ENCODE results near the gene HOXA7.

Gene HOXA7

DNA sequence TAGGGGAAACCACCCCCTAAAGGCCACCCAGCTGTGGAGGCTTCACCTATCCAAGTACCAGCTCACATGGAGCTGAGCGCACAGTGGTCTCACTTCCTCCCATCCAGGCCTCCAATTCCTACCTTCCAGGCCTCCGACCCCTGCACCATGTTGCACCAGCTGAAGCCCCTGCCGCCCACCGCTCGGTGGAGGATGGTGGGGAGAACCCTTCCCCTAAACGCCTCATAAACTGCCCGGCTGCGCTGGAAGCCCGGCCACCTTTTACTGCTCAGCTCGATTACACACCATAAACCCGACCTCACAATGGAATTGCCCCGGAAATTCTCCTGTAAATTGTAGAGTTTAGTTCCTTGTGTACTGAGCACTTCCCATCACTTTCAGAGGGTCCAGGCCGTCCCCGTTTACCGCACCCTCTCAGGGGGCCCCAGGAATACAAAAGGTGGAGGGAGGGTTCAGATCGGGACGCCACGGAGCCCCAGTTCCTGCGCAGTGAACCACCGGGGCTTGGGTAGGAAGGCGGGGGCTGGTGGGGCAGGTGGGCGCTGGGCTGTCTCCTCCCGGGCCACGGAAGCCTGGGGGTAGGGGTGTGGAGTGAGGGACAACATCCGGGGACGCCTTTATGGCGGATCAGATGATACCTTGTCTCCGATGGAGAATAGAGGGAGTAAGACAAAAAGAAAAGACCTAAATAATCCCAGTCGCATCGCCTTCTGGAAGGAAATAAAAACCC, 1.4 kb upstream of the HOXA7 start:
- DNase-seq: no peak

DNA sequence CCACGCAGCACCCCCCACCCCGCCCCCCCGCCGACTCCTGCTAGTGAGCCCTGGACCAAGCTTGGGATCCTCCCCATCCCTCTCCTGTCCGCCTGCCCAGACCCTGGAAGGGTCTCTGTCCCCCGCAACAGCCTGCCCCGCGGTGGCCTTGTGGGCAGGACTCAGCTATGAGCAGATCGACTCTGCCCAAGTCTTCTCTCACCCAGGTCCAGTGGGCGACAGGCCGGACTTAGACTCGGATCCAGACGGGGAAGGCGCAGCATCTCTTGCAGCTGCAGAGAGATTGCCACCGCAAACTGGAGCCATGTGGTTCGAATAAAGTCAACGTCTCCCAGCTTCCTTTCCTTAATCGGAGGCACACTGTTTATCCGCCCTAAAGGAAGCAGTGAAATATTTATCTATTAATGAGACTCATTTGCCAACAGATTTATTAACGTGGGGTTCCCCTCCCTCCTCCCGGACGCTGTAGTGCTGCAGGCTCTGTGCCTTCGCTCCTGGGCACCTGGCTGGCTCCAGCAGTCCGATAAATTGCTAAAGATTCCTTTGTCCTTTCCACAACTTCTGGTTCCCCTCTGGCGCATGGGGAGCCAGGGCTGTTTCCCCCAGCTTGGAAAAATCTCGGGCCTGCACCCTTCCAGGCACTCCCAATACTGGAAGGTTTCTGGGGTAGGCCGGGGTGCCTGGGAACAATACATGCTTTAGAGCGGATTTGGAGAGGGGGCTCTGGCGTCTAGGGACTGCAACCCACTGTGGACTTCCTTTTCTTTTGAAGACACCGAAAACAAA, 634 bp upstream of the HOXA7 start:
- no peak for DNase-seq

DNA sequence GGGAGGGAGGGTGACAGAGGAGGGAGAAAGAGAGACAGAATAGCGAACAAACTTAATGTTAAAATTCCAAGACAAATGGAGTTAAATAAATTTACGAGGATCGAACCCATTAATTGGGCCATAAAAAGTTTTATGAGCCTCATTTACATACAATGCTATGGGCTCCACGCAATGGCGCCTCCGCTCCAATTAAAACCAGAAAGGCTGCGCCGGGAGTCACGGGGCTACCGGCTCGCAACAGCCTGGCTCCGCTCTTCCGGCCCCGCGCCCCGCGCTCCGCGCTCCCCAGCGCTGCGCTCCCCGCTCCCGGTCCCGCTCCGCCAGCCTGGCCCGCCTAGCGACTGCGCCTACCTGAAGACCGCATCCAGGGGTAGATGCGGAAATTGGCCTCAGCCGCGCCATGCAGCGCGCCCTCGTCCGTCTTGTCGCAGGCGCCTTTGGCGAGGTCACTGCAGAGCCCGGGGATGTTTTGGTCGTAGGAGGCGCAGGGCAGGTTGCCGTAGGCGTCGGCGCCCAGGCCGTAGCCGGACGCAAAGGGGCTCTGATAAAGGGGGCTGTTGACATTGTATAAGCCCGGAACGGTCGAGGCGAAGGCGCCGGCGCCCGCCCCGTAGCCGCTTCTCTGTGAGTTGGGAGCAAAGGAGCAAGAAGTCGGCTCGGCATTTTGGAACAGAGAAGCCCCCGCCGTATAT, 513 bp downstream of the HOXA7 start:
- no peak for DNase-seq

DNA sequence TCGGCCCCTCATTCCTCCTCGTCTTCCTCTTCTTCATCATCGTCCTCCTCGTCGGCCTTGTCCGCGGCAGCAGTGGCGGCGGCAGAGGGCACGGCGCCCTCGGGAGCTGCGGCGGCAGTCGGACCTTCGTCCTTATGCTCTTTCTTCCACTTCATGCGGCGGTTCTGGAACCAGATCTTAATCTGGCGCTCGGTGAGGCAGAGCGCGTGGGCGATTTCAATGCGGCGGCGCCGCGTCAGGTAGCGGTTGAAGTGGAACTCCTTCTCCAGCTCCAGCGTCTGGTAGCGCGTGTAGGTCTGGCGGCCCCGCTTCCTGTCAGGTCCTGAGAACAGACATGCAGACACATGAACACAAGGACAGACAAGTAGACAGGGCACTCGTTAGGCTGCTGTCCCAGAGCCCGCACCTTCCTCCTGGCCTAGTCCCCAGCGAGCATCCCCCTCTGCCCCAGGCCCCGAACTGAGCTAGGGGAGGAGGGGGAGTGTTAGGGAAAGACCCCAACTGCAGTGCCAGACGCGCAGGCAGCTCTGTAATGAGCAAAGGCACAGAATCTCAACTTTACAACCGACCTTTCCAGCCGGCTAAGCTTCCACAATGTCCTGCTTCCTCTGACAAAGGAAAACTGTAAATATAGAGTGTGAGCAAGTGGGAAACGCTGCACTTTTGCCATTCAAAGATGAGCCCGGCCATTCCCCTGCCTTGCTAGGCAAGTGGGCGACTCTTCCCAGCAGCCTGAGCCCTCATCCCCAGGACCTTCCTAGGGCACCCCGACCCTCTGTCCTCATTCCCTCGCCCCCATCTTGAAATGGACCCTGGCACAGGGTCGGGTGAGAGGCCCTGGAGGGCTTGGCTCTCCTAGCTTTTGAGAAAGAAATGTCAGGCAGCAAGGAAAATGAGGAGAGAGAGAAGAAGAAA, 1.3 kb downstream of the HOXA7 start:
- no peak for DNase-seq

DNA sequence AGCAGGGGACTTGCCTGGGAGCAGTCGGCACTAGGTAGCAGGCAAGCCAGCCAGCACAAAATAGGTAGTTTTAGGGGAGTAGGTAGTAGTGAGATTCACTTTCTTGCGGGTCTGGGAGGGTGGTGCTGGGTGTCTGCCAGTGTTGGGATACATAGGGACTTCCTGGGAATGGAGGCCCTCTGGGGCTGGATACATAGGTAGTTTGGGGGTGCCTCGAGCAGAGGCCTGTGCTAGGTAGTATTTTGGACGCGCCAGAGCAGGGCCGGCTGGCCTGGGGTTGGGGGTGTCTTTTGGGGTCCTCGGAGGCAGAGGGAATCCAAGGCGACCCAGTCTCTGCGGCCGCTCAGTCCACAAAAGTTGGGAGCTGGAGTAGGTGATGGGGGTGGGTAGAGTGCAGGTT, 2.1 kb downstream of the HOXA7 start:
- DNase-seq: no peak

DNA sequence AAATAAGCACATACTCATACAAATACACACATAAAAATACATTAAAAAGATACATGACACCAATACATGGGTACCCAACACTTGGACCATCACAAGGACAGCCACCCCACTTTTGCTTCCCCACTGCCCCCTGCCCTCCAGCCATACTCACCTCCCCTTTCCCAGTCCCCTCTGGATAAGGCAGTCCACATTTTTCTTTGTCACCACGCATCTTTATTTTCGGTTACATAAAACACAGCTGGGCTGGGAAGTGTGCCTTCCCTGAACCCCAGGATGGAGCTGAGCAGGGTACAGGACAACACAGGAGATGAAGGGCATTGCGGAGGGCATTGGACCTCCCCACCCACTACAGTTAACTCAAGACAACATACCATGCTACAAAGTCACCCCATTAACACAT, 2.9 kb downstream of the HOXA7 start:
- DNase-seq: no peak

DNA sequence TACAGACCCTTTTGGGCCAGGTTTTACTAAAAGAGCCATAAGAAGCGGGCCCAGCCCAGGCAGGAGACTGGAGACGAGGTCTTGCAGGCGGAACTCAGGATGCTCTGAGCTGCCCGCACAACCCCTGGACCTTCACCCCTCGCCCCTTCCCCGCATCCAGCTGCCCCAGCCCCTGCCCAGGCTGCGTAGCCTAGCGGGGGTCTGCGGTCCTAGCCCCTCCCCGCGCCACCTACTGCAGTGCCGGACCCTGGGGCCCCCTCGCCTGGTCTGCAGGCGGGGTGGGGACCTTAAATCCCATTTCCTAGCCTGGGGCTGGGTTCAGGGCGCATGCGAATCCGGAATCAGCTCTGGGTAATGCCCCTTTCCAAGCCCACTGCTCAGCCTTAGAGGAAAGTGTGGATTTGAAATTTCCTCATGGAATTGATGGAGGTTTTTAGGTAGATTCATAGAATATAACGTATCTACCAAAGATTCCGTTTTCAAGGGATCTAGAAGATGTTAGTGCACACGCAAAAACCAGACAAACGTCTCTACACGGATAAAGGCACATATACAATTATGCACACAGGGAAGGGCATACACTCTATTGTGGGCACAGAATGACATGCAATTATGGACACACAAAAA, 3.5 kb downstream of the HOXA7 start:
- no peak for DNase-seq

DNA sequence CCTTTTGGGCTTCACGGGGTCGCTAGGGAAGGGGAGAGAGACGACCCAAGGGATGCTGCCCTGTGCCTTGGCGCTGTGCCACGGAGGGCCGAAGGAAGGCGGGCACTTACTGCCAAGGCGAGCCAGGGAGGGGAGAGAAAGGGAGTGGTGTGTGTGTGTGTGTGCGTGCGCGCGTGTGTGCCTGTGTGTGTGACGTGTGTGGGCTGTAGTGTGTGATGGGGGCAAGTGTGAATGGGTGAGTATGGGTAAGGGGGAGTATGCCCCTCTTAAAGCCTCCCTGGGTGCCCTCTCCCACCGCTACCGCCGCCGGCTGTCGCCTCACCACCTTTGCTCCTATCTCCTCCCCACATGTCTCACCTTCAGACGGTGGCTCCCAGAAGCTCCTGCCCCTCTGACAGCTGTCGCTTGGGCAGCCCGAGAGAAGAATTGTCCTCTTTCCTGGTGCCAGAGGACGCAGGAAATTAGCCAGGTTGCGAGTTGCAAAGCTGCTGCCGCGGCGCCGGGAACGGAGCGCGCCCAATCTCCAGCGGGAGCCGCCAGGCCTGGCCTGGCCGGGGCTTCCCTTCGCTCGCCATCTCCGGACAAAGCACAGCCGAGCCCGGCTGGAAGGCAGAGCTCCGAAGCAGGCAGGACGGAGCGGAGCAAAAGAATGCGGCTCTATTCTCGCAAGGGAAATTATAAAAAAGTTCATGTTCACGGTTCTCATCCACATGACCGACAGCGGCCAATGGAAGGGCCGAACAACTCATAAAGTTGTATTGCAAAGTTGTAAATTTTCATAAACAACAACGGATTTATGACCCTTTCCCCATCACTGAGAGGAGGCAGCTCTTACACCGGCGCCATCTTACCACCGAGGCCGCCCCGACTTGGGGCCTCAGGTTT, 4.3 kb downstream of the HOXA7 start, which contains the start of gene HOXA3:
Gene HOXA3 (minus strand): TSS at position 653 of the 885 bp plus-strand sequence. CDS start 41,943 bp downstream, outside the sequence.
- DNase-seq: no peak

DNA sequence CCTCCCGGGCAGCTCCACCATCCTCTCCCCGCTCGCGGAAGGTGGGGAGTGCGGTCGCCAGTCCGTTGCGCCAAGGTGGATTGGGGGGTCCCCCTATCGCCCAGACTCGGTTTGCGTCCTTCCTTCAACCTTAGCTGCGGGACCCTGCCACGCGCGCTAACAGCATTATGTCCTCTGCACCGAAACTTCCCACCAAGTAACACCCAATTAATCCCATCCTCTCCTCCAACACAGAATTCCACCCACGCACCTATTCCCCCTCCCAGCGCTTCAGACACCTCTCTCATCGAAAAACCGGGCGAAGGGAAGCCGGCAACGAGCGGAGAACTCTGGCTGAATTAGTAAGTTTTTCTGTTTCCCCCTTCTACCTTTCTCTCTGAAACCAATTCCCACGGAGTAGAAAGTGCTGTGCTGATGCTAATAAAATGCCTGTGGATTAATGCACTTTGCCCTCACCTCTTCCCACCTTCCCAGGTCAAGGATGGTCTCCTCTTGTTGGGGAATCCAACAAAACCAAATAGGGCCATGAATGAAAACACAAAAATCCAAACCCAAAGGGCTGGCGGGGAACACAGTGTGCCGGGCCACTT, 5.0 kb downstream of the HOXA7 start:
- DNase-seq: no peak

DNA sequence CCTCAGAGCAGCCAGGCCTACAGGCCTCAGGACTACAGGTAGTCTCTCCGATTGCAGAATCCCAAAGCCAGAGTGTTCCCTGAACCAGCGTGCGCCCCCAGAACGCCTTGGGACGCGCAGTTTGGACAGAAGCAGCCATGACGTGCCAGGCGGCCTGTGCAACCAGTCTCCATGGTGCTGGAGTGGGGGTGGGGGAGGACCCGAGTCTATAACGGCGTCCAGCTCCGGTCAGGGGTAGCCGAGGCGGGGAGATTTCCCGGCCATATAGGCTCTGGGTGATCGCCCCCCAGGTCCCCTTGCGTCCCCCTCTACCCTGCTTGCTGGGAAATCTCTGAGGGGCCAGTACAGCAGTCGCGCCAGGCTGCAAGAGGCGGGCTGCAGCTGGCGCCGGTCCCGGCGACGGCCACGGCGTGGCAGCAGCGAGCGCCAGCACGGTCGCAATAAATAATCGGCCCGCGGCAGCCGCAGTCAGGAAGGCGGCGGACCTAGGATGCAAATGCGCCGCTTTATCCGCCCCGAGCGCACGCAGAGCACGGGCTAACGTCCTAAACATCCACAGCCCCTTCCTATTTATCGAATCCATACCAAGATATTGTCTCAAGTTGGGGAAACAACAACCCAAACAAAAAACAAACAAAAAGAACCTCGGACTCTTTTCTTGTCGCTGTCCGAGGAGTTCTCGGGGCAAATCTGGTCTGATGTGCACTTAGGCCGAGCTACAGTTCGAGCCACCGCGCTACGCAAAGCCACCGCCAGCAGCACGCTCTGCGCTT, 5.7 kb downstream of the HOXA7 start:
- DNase-seq: no peak

DNA sequence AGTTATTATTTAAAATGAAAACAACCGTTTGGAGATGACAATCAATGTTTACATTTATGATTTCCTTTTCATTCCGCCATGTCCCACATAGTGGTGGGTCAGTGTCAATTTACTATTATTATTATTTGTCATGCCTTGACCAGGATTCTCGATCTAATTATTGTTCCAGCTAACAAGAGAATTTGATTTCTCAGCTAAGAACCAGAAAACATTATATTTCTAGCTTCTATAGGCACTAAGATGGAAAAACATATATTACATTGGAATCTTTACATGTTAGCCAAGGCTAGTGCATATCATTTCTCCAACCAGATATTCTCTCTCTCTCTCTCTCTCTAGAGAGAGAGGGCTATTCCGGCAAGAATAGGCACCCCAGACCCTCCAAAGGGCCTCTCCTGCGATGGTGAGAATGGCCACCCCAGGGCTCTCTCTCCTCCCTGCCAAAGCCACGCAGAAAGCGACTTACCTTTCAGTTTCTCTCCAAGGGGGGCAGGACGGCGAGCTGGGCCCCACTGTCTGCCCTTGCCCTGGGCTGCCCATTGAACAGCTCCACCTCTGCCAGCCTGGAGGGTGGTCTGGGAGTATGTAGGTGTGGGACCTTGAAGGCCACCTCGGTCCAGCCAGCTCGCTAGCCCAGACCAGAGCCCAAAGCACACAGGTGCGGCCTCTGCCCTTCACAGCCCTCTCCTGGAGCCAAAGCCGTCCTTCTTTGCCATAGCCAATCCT, 6.5 kb downstream of the HOXA7 start:
- DNase-seq: no peak

DNA sequence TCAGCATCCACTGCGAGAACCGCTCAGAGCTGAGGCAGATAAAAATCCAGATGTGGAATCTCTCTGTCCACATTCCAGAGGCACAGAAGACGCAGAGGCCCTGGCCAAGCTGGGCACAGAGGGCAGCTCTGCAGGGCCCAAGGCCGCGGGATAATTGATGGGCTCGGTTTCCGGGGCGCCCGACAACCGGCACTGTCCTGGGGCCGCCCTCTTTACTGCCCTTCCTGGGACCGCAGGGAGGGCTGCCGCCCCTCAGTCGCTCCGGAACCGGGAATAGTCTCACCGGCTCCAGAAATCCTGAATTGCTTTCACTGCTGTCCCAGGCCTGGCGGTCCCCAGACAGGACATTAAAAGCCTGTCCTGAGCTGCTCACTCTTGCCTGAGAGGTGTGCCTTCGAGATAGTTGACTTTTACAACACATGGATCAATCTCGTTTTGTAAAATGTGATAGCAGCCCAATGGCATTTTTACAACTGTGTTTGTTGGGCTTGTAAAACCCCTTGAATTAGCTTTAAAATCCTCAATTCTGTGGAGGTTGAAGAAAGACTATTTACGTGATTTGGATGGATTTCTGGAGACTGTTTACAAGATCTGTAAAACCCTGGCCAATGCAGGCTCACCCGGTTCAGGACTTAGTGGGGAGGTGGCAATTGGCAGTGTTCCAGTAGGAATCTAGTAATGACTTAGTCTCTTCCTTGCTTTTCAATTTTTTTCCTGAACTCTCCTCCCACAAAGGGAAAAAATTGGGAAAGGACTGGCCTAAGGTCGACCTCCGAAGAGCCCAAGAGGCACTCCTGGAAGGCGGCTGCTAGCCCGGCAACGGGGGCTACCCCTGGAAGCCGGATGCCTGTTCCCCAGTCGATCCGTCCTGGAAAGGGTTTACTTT, 7.5 kb downstream of the HOXA7 start:
- no peak for DNase-seq

DNA sequence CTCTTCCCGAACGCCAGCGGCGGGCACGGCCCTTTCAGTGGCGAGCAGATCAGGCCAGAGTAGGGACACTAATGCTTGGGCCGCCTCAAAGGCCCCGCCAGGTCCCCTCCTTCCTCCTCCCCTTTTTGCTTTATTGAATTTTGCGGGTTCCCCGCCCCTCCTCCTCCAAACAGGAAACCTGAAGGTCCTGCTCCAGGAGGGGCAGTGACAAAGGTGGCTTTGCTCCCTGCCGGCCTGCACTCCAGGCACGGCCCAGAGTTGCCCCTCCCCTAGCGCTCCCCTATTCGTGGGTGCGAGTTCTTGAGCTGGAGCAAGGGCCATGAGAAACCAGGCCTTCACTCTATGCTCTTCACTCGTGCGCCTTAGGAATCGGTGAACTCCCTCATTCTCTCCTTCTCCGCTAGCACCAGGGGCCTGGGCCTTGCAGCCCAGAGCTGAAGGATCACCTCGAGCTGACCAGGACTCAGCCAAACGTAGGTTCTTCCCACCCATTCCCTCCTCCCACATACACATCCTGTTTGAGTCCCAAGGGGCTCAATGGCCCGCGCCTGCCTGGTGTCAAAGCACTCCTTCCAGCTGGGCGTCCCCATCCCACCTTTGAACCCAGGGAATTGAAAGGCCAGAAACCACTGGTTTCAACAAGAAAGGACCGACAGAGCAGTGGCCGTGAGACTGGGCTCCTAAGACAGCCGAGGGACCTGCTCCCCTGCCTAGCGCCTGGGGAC, 8.3 kb downstream of the HOXA7 start:
- DNase-seq: no peak

DNA sequence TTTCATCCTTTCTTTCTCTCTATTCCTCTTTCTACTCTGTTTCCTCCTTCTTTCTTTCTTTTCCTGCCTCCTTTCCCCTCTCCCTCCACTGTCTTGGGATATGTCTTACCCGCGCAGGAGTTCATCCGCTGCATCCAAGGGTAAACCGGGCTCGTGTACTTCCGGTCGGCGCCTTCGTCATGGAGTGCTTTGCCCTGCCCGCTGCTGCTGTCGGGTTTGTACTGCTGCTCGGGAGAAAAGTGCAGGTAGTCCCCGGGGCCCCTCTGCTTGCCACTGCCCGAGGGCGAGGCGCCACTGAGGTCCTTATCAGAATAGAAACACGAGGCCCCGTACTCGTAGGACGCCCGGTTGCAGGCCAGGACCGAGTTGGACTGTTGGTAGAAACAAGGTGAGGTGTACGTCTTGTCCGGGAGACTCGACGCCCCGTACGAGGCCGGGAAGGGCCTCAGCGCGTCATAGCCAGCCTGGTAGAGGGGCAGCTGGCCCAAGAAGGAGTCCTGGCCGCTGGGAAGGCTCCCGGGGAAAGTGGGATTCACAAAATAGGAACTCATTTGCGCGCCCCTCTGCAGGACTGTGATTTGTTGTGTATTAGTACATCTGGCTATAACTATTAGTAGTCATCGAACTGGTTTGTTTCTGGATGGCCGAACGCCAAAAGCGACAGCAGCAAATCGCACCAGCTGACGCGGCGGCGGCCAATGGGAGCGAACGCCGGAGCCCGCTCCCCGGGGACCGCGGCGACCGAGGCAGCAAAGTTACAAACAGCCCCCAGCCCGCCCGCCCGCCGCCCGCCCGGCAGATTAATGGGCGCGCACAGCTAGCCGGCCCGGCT, 9.1 kb downstream of the HOXA7 start, which contains the start of gene HOXA6:
Gene HOXA6 (minus strand): TSS at position 576 of the 832 bp plus-strand sequence. CDS start 25 bp downstream, at position 551.
- no peak for DNase-seq

DNA sequence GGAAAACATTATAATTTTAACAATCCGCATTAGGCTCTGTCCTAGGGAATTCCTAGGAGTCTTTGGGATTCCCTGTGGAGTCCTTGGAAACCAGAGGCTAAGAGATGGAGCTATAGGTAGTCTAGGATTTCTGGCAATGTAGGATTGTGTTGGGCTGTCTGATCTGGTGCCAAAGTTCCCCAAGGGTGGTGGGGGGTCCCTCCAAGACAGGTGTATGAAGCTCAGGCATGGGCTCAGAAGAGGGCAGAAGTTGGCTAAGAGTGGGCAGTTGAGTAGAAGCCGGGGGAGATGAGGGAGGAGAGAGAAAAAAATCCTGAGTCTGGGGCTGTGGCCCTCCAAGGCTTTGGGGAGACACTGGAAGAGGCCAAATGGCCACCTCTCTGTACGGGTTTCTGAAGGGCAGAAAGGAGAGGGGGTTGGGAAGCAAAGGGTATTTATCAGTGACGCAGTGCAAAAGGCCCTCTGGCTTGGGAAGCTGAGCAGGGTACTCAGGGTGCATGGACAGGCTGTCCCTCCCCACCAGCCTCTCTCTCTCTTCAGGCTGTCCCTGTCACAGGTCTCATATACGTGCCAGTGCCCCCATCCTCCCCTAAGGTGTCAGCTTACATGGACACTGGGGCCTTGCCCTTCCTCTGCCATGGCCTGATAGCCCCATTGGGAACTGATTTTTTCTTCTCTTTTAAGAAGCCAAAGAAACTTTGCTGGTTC, 9.8 kb downstream of the HOXA7 start:
- no peak for DNase-seq

Data from NCI-H2029 (cell line).